KMS-11 (cell line): ENCODE results near the gene KCNH5.

ENCODE experiments used
- H2AFZ ChIP-seq: fragments of 200-600 bp; sonication (generic); 2 replicates; pipeline ENCODE4 v1.6.1; 2016; ENCODE audit warnings: antibody characterized with exemption, mixed run types, low read depth
- H3K27ac ChIP-seq: fragments of 200-600 bp; sonication (generic); 2 replicates; pipeline ENCODE4 v1.6.1; 2016; ENCODE audit warnings: mild to moderate bottlenecking, mixed run types
- H3K27me3 ChIP-seq: fragments of 200-600 bp; sonication (generic); 2 replicates; pipeline ENCODE4 v1.6.1; 2017; ENCODE audit warnings: mild to moderate bottlenecking, low read depth, mixed run types, moderate library complexity; ENCODE audit not compliant: insufficient read depth
- H3K36me3 ChIP-seq: fragments of 200-600 bp; sonication (generic); 2 replicates; pipeline ENCODE4 v1.6.1; 2017; ENCODE audit warnings: mild to moderate bottlenecking, mixed run types; ENCODE audit not compliant: insufficient read depth
- H3K4me1 ChIP-seq: fragments of 200-600 bp; sonication (generic); 2 replicates; pipeline ENCODE4 v1.6.1; 2016; ENCODE audit warnings: mild to moderate bottlenecking, low read depth, mixed run types; ENCODE audit not compliant: poor library complexity, severe bottlenecking
- H3K4me2 ChIP-seq: fragments of 200-600 bp; sonication (generic); 2 replicates; pipeline ENCODE4 v1.7.0; 2016; ENCODE audit warnings: mild to moderate bottlenecking, mixed run types
- H3K4me3 ChIP-seq: fragments of 200-600 bp; sonication (generic); IDR thresholded peaks from 2 replicates; pipeline ENCODE4 v1.6.1; 2017; ENCODE audit warnings: low read depth, low read length, mixed read lengths; ENCODE audit not compliant: insufficient read depth
- H3K79me2 ChIP-seq: fragments of 200-600 bp; sonication (generic); 2 replicates; pipeline ENCODE4 v1.6.1; 2016; ENCODE audit warnings: low read depth, mixed run types; ENCODE audit not compliant: insufficient read depth
- H3K9ac ChIP-seq: fragments of 200-600 bp; sonication (generic); 2 replicates; pipeline ENCODE4 v1.6.1; 2016; ENCODE audit warnings: mild to moderate bottlenecking, mixed run types
- H4K20me1 ChIP-seq: fragments of 200-600 bp; sonication (generic); 2 replicates; pipeline ENCODE4 v1.6.1; 2016; ENCODE audit warnings: mild to moderate bottlenecking, mixed run types; ENCODE audit not compliant: insufficient read depth
- TF ChIP-seq, protein P1 (sequence below): fragments of 200-600 bp; sonication (generic); conservative IDR thresholded peaks from 2 replicates; pipeline ENCODE4 v1.6.1; 2017; ENCODE audit warnings: low read depth, mild to moderate bottlenecking, antibody characterized with exemption, low read length, moderate library complexity, mixed read lengths

KCNH5 gene

DNA sequence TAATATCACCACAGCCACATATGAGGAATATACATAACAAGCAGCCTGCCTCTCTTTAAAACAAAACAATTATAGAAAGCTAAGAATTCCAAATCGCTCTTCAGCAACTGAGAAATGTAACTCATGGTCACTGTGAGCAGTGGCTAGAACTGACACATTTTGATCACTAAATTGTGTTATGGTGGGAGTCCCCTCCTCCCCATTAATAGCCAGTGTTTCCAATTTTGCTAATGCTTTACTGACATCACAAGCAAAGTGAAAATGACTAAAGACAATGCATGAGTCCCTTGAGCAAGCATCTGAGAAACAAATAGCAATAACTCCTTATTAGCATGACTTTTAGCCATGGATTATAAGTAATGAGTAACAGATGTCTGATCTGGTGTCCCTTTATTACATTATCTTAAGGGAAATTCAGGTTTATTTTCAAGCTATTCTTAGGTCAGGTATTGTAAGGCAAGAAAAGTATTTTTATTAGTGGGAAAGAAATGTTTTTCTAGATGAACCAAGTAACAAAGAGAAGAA lies 148.3 kb downstream of the KCNH5 start:
- no peaks in the 10 kb centered on the region for H3K4me1 ChIP-seq
- H3K79me2 ChIP-seq, result no peaks in the 10 kb centered on the region
- H3K36me3 ChIP-seq, result no peaks in the 10 kb centered on the region
- TF ChIP-seq, protein P1, sequence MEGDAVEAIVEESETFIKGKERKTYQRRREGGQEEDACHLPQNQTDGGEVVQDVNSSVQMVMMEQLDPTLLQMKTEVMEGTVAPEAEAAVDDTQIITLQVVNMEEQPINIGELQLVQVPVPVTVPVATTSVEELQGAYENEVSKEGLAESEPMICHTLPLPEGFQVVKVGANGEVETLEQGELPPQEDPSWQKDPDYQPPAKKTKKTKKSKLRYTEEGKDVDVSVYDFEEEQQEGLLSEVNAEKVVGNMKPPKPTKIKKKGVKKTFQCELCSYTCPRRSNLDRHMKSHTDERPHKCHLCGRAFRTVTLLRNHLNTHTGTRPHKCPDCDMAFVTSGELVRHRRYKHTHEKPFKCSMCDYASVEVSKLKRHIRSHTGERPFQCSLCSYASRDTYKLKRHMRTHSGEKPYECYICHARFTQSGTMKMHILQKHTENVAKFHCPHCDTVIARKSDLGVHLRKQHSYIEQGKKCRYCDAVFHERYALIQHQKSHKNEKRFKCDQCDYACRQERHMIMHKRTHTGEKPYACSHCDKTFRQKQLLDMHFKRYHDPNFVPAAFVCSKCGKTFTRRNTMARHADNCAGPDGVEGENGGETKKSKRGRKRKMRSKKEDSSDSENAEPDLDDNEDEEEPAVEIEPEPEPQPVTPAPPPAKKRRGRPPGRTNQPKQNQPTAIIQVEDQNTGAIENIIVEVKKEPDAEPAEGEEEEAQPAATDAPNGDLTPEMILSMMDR, result no peak
- H3K9ac ChIP-seq, result no peak overlapping the region
- H3K27me3 ChIP-seq, result no peaks in the 10 kb centered on the region
- H4K20me1 ChIP-seq, result no peaks in the 10 kb centered on the region
- no peak overlapping the region for H2AFZ ChIP-seq
- H3K4me2 ChIP-seq, result no peak overlapping the region
- no peak overlapping the region for H3K27ac ChIP-seq
- H3K4me3 ChIP-seq, result no peak overlapping the region

DNA sequence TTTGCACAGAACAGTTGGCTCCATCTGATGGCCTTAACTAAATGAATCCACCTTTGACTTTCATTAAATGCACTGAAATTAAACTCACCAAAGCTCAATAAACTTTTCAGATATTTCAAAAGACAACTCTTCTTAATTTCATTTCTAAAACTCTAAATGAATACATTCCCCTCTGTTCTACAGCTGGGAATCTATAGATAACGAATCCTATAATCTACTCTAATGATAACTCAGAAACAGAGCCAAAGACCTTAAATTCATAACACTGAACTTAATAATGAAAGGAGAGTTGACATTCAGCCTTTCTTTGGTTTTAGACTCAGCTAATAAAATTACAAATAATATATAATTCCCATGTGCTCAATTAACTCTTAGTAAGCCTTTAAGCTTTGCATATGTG lies 150.5 kb downstream of the KCNH5 start:
- H4K20me1 ChIP-seq, result no peaks in the 10 kb centered on the region
- TF ChIP-seq, protein P1, result no peak
- H3K27me3 ChIP-seq, result no peaks in the 10 kb centered on the region
- H3K4me1 ChIP-seq, result no peaks in the 10 kb centered on the region
- no peak overlapping the region for H3K4me2 ChIP-seq
- no peak overlapping the region for H3K27ac ChIP-seq
- no peaks in the 10 kb centered on the region for H3K36me3 ChIP-seq
- H3K79me2 ChIP-seq, result no peaks in the 10 kb centered on the region
- H2AFZ ChIP-seq, result no peak overlapping the region
- H3K4me3 ChIP-seq, result no peak overlapping the region
- no peak overlapping the region for H3K9ac ChIP-seq

DNA sequence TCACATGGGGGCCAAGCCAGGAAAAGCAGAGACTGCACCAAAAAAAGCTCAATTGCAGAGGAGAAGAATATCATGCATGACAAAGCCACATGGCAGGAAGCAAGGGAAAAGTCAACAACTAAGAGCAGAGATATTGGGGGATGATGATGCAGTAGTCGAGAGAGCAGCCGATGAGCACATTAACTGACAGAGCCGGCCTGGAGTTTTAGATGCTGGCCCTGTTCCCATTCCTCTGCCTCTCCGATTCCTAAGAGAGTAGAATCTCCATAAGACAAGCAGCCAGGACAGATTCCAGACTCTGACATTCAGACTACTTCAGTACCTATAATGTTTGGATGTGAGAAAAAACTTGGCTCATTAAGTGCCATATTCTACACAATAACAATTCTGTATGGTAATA lies 155.9 kb downstream of the KCNH5 start:
- Histone ChIP-seq H3K79me2 (no peaks in the 10 kb centered on the region), H4K20me1 (no peaks in the 10 kb centered on the region), H3K4me3 (no peak overlapping the region), H3K9ac (no peak overlapping the region), H3K27me3 (no peaks in the 10 kb centered on the region), H3K4me1 (no peaks in the 10 kb centered on the region), H3K36me3 (no peaks in the 10 kb centered on the region), H3K4me2 (no peak overlapping the region), H3K27ac (no peak overlapping the region), H2AFZ (no peak overlapping the region)
- TF ChIP-seq, protein P1, result no peak

DNA sequence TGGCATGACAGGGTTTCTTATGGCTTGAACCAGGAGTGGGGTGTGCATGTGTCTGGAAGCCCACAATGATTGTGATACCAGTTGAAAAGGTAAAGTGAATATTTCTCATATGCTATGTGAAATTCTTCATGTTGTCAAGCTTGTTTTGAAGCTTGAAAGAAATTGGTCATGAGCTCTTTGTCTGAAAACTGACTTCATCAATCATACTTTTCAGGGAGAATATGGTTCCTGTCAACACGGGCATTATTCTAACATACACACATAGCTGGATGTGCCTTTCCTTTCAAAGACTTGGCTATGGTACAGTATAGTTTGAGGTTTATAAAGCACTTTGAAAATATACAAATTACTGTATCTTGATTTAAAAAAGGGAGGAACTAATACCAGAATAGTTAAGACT lies 158.8 kb downstream of the KCNH5 start:
- Histone ChIP-seq H3K4me1 (no peaks in the 10 kb centered on the region), H3K4me3 (no peak overlapping the region)

More for the DNA sequence above, 158.8 kb downstream of the KCNH5 start:
- Histone ChIP-seq H3K9ac (no peak overlapping the region), H3K36me3 (no peaks in the 10 kb centered on the region), H4K20me1 (no peaks in the 10 kb centered on the region), H3K4me2 (no peak overlapping the region), H3K27me3 (no peaks in the 10 kb centered on the region), H2AFZ (no peak overlapping the region), H3K27ac (no peak overlapping the region), H3K79me2 (no peaks in the 10 kb centered on the region)
- TF ChIP-seq, protein P1, result no peak
